Type B pancreatic cell (in vitro differentiated cells): Measurements from ENCODE around the gene SMOC1. TPM values are rescaled to one million over a fixed set of nuclear protein-coding genes. Genes with fewer than 3 reads are reported as not detected.

ENCODE experiments used
- DNase-seq: peaks from one replicate; pipeline ENCODE4 v3.0.0; 2021; ENCODE audit warnings: mixed read lengths; ENCODE audit not compliant: unreplicated experiment; ENCODE audit errors: extremely low spot score
- H3K27ac Mint-ChIP-seq: 2 replicates; pipeline ENCODE4 v1.8.0; 2021; ENCODE audit warnings: mild to moderate bottlenecking, mixed read lengths
- H3K27me3 Mint-ChIP-seq: 2 replicates; pipeline ENCODE4 v1.8.0; 2021; ENCODE audit warnings: mixed read lengths
- H3K36me3 Mint-ChIP-seq: 2 replicates; pipeline ENCODE4 v1.8.0; 2021; ENCODE audit warnings: mixed read lengths
- H3K4me1 Mint-ChIP-seq: one replicate; pipeline ENCODE4 v1.8.0; 2021; ENCODE audit warnings: mixed read lengths; ENCODE audit not compliant: unreplicated experiment
- H3K4me3 Mint-ChIP-seq: 2 replicates; pipeline ENCODE4 v1.8.0; 2021; ENCODE audit warnings: mild to moderate bottlenecking, mixed read lengths
- H3K9me3 Mint-ChIP-seq: 2 replicates; pipeline ENCODE4 v1.8.0; 2021; ENCODE audit warnings: mixed read lengths
- total RNA-seq: library from RNA; stranded (reverse); gene quantifications from 2 replicates; pipeline ENCODE4 v1.2.1, GENCODE V29; 2021; ENCODE audit warnings: low replicate concordance
- TF ChIP-seq, protein P1 (sequence below): fragments of 200-600 bp; sonication (generic); conservative IDR thresholded peaks from 2 replicates; pipeline ENCODE4 v1.5.0; 2021; ENCODE audit warnings: antibody characterized with exemption, mild to moderate bottlenecking

The SMOC1 gene
- total RNA-seq, 1 donor from 2014 or later, result 20.7 TPM

DNA sequence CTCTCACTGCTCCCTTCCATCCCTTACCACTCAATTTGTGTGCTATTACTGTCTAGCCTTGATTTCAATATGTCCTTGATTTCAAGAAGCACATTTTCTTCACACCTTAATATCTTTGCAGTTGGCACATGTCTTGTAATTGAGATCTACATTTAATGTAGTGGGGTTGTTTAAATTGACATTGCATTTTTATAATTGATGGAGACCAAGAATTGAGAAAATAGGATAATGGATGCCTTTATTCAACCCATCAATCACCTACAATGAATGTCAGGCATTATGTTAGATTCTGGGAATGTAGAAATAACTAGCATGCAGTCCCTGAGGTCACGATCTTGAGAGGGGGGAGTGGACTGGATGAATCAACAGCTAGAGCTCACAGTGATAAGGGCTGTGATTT is 94.6 kb downstream of the SMOC1 start:
- H3K27me3 Mint-ChIP-seq, result no peaks in the 10 kb centered on the region
- H3K27ac Mint-ChIP-seq, result no peak overlapping the region
- TF ChIP-seq, protein P1, sequence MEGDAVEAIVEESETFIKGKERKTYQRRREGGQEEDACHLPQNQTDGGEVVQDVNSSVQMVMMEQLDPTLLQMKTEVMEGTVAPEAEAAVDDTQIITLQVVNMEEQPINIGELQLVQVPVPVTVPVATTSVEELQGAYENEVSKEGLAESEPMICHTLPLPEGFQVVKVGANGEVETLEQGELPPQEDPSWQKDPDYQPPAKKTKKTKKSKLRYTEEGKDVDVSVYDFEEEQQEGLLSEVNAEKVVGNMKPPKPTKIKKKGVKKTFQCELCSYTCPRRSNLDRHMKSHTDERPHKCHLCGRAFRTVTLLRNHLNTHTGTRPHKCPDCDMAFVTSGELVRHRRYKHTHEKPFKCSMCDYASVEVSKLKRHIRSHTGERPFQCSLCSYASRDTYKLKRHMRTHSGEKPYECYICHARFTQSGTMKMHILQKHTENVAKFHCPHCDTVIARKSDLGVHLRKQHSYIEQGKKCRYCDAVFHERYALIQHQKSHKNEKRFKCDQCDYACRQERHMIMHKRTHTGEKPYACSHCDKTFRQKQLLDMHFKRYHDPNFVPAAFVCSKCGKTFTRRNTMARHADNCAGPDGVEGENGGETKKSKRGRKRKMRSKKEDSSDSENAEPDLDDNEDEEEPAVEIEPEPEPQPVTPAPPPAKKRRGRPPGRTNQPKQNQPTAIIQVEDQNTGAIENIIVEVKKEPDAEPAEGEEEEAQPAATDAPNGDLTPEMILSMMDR, result no peak
- no peak for DNase-seq
- H3K4me3 Mint-ChIP-seq, result no peak overlapping the region
- peaks cover under 1% of the 10 kb centered on the region for H3K9me3 Mint-ChIP-seq
- H3K4me1 Mint-ChIP-seq, result peaks cover 13% of the 10 kb centered on the region
- H3K36me3 Mint-ChIP-seq, result no peaks in the 10 kb centered on the region

DNA sequence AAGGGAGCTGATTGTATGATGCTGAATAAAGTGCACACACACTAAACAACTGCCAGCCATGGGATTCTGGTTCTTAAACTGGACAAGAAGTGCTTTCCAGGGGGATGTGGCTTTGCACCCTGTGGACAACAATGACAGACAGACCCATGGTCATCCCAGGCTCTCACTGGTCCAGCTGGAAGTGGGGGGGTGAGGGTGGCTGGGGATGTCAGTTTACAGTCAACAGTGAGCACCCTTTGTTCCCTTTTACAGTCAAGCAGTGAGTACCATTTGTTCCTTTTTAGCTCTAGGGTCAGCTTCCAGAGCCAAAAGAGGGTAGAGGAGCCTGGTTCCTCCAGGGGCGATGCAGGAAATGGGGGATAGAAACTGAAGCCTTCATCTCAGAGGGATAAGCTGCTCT is 100.7 kb downstream of the SMOC1 start:
- Mint-ChIP-seq H3K36me3 (no peaks in the 10 kb centered on the region), H3K4me3 (no peak overlapping the region), H3K4me1 (peaks cover 17% of the 10 kb centered on the region), H3K27ac (no peak overlapping the region), H3K27me3 (no peaks in the 10 kb centered on the region), H3K9me3 (no peaks in the 10 kb centered on the region)
- TF ChIP-seq, protein P1, result no peak
- no peak for DNase-seq

DNA sequence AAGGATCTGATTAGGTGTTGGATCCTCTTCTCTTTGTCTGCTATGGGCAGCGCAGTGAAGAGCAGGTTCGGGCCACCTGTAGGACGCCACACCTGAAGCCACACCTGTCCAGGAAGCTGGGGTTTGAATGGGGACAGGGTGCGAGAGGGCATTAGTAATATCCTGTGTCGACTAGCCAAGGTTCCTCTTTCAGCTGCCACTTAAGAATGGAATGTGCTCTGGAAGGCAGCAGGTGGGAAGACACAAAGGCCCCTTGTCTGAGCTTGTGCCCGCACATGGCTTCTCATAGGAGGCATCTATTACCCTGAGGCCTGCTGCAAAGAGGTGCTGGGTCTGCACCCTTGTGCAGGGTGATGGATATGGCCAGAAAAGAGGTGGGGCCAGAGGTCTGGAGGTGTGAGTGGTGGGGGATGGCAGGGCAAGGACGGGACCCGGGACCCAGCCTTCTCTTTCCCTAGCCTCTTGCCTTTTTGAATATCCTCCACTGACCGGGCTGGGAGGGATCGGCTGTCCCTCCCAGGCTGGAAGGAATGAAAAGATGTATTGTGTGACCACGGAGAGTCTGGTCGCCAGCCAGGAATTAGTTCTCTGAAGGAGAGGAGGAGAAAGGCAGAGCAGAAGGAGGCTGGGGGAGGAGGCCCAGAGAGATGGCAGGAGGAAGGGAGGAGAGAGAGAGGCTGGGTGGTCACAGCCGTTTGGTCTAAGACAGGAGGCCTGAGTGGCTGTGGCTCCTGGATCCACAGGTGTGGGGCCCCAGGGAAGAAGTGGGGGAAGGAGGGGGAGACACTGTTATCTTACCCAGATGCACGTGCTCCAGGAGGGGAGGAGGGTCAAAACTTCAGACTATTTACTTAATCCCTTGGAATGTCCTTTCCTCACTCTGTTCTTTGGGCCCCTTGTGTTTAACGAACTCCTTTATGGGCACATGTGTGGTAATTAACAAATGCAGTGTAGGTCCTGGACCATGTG is 101.5 kb downstream of the SMOC1 start:
- Mint-ChIP-seq H3K27ac (no peak overlapping the region), H3K4me1 (peaks cover 17% of the 10 kb centered on the region), H3K36me3 (no peaks in the 10 kb centered on the region), H3K9me3 (no peaks in the 10 kb centered on the region), H3K27me3 (no peaks in the 10 kb centered on the region), H3K4me3 (no peak overlapping the region)
- no peak for DNase-seq
- TF ChIP-seq, protein P1, result no peak

DNA sequence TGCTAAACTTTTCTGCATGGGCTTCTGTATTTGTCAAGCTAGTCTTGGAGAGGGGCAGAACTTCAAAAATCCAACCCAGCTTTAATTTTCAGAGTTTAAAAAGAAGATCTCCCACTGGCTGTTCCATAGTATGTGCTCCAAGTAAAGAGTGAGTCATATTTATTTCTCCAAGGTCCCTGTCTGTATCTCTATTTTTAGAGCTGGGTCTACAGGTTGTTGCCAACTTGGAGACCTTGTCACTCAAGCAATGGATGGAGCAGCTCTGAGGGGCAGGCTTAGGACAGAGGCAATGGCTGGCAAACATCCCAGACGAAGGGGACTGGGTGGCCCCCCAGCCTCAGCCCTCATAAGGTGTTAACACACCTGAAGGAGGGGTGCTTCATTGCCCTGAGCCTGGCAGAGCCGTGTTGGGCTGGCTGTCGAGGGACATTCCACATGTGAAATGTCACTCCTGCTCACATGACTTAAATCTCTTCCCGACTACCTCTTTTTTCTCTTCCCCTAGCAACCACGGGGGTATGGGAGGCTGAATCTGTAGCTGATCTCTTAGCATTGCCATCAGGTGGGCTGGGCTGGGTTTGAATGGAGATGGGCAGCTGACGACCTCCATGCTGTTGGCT is 103.1 kb downstream of the SMOC1 start:
- H3K4me3 Mint-ChIP-seq, result no peak overlapping the region
- H3K27me3 Mint-ChIP-seq, result no peaks in the 10 kb centered on the region
- TF ChIP-seq, protein P1, result no peak
- peaks cover 15% of the 10 kb centered on the region for H3K4me1 Mint-ChIP-seq
- no peak overlapping the region for H3K27ac Mint-ChIP-seq
- H3K36me3 Mint-ChIP-seq, result no peaks in the 10 kb centered on the region
- DNase-seq, result no peak
- no peaks in the 10 kb centered on the region for H3K9me3 Mint-ChIP-seq

DNA sequence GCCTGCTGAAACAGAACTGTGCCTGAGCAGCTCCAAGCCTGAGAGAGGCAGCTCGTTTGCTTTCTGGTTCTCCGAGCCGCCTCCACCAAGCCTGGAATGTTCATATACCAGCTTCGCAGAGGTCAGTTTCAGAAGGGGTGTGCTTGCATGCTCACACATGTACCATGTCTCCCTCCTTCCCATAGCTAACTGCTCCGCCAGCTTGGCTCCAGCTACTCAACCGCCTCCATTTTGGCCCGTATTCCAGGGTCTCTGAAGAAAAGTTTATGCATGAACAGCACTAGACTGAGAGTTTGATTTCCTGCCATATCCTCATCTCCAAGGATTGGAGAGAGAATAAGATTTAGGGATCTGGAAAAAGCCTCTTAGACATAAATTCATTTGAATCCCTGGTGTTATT is 103.7 kb downstream of the SMOC1 start:
- Mint-ChIP-seq H3K9me3 (no peaks in the 10 kb centered on the region), H3K27me3 (no peaks in the 10 kb centered on the region), H3K27ac (no peak overlapping the region), H3K4me3 (no peak overlapping the region), H3K4me1 (peaks cover 13% of the 10 kb centered on the region), H3K36me3 (no peaks in the 10 kb centered on the region)
- DNase-seq, result no peak
- TF ChIP-seq, protein P1, result no peak
